Breast epithelium (tissue), 4 donors: Measurements from ENCODE around the gene TMEM143. TPM values are rescaled to one million over a fixed set of nuclear protein-coding genes. Genes with fewer than 3 reads are reported as not detected.

Source experiments
- DNase-seq, 2 donors: peaks; one replicate each; pipeline ENCODE4 v3.0.0-alpha.2; 2019; ENCODE audit warnings: low spot score in 2 of 2
- H3K27ac ChIP-seq, 2 donors: fragments of 200-600 bp; sonication (generic) in 1 of 2; one replicate each; pipeline ENCODE4 v1.5.1; 2016 to 2019; ENCODE audit warnings: mild to moderate bottlenecking in 1 of 2
- H3K27me3 ChIP-seq, 2 donors: fragments of 200-600 bp; sonication (generic) in 1 of 2; one replicate each; pipeline versions ENCODE4 v1.5.1 to v1.6.0; 2017 to 2019; ENCODE audit warnings: control low read depth in 1 of 2, mild to moderate bottlenecking in 1 of 2
- H3K36me3 ChIP-seq: fragments of 200-600 bp; one replicate; pipeline ENCODE4 v1.5.1; 2019
- H3K4me1 ChIP-seq, 2 donors: fragments of 200-600 bp; sonication (generic); one replicate each; pipeline ENCODE4 v1.5.1; 2016 to 2019; ENCODE audit warnings: control low read depth in 1 of 2
- H3K4me3 ChIP-seq, 3 donors: fragments of 200-600 bp; sonication (generic); 1 replicate in 2 of 3; 2 replicates in 1 of 3; pipeline ENCODE4 v1.5.1; 2016 to 2019; ENCODE audit warnings: mild to moderate bottlenecking in 3 of 3, moderate library complexity in 2 of 3
- H3K9me3 ChIP-seq, 2 donors: fragments of 200-600 bp; sonication (generic) in 1 of 2; one replicate each; pipeline ENCODE4 v1.5.1; 2016 to 2019; ENCODE audit warnings: control low read depth in 1 of 2
- CTCF ChIP-seq, 3 donors: fragments of 450-650 bp; IDR thresholded peaks; one replicate each; pipeline ENCODE4 v1.5.1; 2016 to 2017; ENCODE audit warnings: antibody characterized with exemption in 3 of 3, mild to moderate bottlenecking in 3 of 3, moderate library complexity in 3 of 3
- POLR2A ChIP-seq: fragments of 450-650 bp; IDR thresholded peaks from one replicate; pipeline ENCODE4 v1.6.1; 2016; ENCODE audit warnings: antibody characterized with exemption, mild to moderate bottlenecking, moderate library complexity
- POLR2AphosphoS5 ChIP-seq, 3 donors: sonication (generic); formaldehyde crosslinking; IDR thresholded peaks; one replicate each; pipeline ENCODE4 v1.6.1; 2017; ENCODE audit warnings: antibody characterized with exemption in 3 of 3
- intact Hi-C: fragments of 100-400 bp; cut with DNase I; formaldehyde crosslinking; loops from one replicate; pipeline ENCODE4 v1.15.1; 2023; ENCODE audit warnings: low total_unique reads
- total RNA-seq, 3 donors: library from RNA; depleted of rRNA; stranded (reverse); fragments of >200 nt; gene quantifications; one replicate each; pipeline ENCODE4 v1.1.0, GENCODE V29; 2016

TMEM143 gene
- total RNA-seq, 3 donors from 2014 or later: 5.9 to 10.5 (median 6.2) TPM

GRCh38 chr19:48396016-48396823 is 32.5 kb upstream of the TMEM143 start:
- TF ChIP-seq POLR2A: no peak
- TF ChIP-seq CTCF (IDR thresholded peaks at IDR 0.05): no peak
- TF ChIP-seq POLR2AphosphoS5 (IDR thresholded peaks at IDR 0.05): no peak
- Histone ChIP-seq H3K4me1 (peaks cover 0 to 9% of the 10 kb centered on the region in 2 donors), H3K9me3 (no peaks in the 10 kb centered on the region), H3K27ac (no peak overlapping the region), H3K36me3 (no peaks in the 10 kb centered on the region), H3K4me3 (no peak overlapping the region), H3K27me3 (peaks cover 14 to 41% of the 10 kb centered on the region in 2 donors)
- intact Hi-C loops: loop anchor here (10.0 kb wide), 1 partner anchor 1209 kb away; no protein-coding TSS in a partner anchor
- no peak for DNase-seq

GRCh38 chr19:48395499-48395898 is 31.8 kb upstream of the TMEM143 start:
- H3K27ac ChIP-seq: no peak overlapping the region
- TF ChIP-seq POLR2A: no peak
- no peak for TF ChIP-seq CTCF (IDR thresholded peaks at IDR 0.05)
- TF ChIP-seq POLR2AphosphoS5 (IDR thresholded peaks at IDR 0.05): no peak
- no peak overlapping the region for H3K4me3 ChIP-seq
- peaks cover 0 to 9% of the 10 kb centered on the region in 2 donors for H3K4me1 ChIP-seq
- no peak for DNase-seq
- intact Hi-C loops: loop anchor here (10.0 kb wide), 1 partner anchor 1209 kb away; no protein-coding TSS in a partner anchor
- no peaks in the 10 kb centered on the region for H3K36me3 ChIP-seq
- H3K27me3 ChIP-seq: peaks cover 14 to 41% of the 10 kb centered on the region in 2 donors
- H3K9me3 ChIP-seq: no peaks in the 10 kb centered on the region

- H3K27me3 ChIP-seq: peaks cover 14 to 41% of the 10 kb centered on the region in 2 donors
- intact Hi-C loops: loop anchor here (10.0 kb wide), 1 partner anchor 1210 kb away; no protein-coding TSS in a partner anchor
Measured at GRCh38 chr19:48395170-48395455, 31.4 kb upstream of the TMEM143 start.

GRCh38 chr19:48394331-48395169 is 30.8 kb upstream of the TMEM143 start:
- Histone ChIP-seq H3K4me1 (peaks cover 0 to 9% of the 10 kb centered on the region in 2 donors), H3K4me3 (peak overlapping the region in 2 of 3 donors; percentile 37 to 60), H3K27me3 (peaks cover 14 to 41% of the 10 kb centered on the region in 2 donors), H3K9me3 (no peaks in the 10 kb centered on the region), H3K36me3 (no peaks in the 10 kb centered on the region), H3K27ac (no peak overlapping the region)
- TF ChIP-seq POLR2AphosphoS5 (IDR thresholded peaks at IDR 0.05): no peak
- TF ChIP-seq CTCF (IDR thresholded peaks at IDR 0.05): no peak
- TF ChIP-seq POLR2A: no peak
- intact Hi-C loops: loop anchor here (5.0 to 10.0 kb wide), 2 partner anchors 98 to 1210 kb away; no protein-coding TSS in a partner anchor
- no peak for DNase-seq

More at GRCh38 chr19:48395170-48395455, 31.4 kb upstream of the TMEM143 start:
- H3K4me1 ChIP-seq: peaks cover 0 to 9% of the 10 kb centered on the region in 2 donors
- H3K4me3 ChIP-seq: peak overlapping the region in 1 of 3 donors; percentile 60
- no peaks in the 10 kb centered on the region for H3K36me3 ChIP-seq
- no peaks in the 10 kb centered on the region for H3K9me3 ChIP-seq
- DNase-seq: no peak
- TF ChIP-seq CTCF (IDR thresholded peaks at IDR 0.05) (no peak), POLR2AphosphoS5 (IDR thresholded peaks at IDR 0.05) (no peak), POLR2A (no peak)
- H3K27ac ChIP-seq: no peak overlapping the region
